CD1c-positive myeloid dendritic cell (primary cell): ENCODE results near the gene ATP6V1F.

Experiments
- DNase-seq: peaks from one replicate; pipeline ENCODE4 v3.0.0-alpha.2; 2016; ENCODE audit errors: extremely low spot score

Gene ATP6V1F, protein sequence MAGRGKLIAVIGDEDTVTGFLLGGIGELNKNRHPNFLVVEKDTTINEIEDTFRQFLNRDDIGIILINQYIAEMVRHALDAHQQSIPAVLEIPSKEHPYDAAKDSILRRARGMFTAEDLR

DNA sequence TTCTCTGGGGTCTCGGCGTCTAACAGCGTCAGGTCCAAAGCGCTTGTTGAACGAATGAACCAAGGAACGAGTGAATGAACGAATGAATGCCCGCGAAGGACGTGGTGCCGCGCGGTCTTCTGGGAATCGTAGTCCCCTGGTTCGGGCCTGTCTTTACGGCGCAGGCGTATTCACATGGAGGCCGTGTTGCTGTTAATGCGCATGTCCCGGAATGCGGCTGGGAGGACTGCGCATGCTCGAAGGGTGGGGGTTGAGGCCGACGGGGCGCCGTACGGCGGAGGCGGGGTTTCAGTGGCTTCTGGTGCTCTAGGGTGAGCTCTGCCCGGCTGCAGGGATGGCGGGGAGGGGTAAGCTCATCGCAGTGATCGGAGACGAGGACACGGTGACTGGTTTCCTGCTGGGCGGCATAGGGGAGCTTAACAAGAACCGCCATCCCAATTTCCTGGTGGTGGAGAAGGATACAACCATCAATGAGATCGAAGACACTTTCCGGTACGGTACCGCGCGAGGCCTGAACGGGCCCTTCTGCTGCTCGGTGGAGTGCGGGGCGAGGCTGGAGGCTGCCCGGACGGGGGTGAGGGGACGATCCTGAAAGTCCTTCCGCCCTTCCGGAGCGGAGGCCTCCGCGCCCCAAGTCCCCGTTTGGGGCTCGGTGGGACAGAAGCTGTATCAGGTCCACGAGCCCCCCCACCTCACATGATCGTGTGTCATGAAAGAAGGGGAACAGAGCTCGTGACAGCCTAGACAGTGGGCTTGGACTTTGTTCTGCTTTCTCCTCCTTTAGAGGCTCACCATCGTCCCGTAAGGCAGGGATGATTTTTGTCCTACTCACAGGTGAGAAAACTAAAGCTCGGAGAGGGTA is at the start of gene ATP6V1F:
ATP6V1F (plus strand) TSS at position 286 of the 862 bp plus-strand sequence; CDS start at position 335, 49 bp downstream.
- DNase-seq: peak; percentile 98

DNA sequence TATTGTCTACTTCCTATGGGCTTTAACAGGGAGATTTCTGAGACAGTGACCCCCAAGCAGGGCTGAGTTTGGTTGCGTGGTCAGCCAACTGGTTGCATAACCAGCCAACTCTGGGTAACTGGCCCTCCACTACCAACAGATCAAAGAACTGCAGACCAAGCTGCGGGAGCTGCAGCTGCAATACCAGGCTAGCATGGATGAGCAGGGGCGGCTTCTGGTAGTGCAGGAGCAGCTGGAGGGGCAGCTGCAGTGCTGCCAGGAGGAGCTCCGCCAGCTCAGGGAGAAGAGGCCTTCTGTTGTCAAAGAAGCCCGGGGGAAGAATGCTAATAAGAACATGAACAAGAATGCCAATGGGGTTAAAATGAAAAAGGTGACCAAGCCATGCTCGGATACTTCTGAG is 48.2 kb upstream of the ATP6V1F start:
- DNase-seq: no peak

- DNase-seq: peak; percentile 29
These were observed 47.2 kb upstream of the ATP6V1F start for GRCh38 chr7:128815289-128815942.

GRCh38 chr7:128818694-128819093 is 44.0 kb upstream of the ATP6V1F start:
- DNase-seq: no peak

DNA sequence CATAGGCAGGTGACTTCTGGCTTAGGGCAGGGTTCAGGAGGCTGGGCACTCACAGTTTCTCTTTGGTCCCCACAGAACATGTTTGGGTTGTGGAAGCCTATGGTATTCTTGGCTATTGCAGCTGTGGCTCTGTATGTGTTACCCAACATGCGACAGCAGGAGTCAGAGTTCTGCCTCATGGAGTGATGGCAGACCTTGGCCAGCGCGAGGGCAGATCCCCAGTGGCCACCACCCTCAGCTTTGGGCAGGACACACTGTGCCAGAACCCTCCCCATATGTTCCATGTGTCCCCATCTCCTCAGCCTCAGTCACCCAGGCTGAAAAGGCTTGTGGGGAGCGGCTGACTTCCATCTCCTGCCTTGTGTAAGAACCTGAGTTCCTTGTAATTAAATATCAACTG is 40.9 kb upstream of the ATP6V1F start:
- no peak for DNase-seq

GRCh38 chr7:128826512-128826911 is 36.1 kb upstream of the ATP6V1F start:
- no peak for DNase-seq

DNA sequence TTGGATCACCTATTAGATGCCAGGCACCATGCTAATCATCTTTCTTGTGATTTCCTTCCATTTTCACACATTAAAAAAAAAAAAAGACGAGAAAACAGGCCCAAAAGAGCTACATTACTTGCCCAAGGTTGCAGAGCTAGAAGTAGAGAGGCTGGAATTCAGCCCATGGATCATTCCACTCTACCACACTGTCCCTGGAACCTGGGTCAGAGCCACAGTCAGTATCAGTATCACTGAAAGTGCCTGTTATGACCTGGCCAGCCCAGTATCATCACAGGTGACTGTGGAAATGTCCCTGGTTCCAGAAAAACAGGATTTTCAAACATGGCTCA is 35.8 kb upstream of the ATP6V1F start:
- no peak for DNase-seq

- no peak for DNase-seq
These were observed 35.3 kb upstream of the ATP6V1F start for GRCh38 chr7:128827248-128827958.

- no peak for DNase-seq
These were observed 34.5 kb upstream of the ATP6V1F start for GRCh38 chr7:128827971-128828711.

- no peak for DNase-seq
These were observed 33.1 kb upstream of the ATP6V1F start for GRCh38 chr7:128829391-128830166.

DNA sequence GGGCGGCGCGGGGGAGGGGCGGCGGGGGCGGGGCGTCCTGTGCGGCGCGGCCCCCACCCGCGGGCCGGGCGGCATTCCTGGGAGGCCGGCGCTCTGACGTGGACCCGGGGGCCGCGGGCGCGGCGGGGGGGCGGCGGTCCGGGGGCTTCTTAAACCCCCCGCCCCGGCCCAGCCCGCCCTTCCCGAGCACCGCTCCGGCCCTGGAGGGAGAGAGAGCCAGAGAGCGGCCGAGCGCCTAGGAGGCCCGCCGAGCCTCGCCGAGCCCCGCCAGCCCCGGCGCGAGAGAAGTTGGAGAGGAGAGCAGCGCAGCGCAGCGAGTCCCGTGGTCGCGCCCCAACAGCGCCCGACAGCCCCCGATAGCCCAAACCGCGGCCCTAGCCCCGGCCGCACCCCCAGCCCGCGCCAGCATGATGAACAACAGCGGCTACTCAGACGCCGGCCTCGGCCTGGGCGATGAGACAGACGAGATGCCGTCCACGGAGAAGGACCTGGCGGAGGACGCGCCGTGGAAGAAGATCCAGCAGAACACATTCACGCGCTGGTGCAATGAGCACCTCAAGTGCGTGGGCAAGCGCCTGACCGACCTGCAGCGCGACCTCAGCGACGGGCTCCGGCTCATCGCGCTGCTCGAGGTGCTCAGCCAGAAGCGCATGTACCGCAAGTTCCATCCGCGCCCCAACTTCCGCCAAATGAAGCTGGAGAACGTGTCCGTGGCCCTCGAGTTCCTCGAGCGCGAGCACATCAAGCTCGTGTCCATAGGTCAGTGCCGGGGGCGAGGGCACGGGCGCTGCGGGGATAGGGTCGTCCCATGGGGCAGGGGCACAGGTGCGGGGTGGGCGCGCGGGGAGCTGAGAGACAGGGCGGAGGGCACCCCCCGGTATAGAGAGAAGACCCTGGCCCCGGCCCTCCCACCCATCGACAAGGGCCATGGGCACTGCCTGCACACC is 32.2 kb upstream of the ATP6V1F start, which contains the start of gene FLNC:
FLNC (plus strand) TSS at position 176 of the 947 bp plus-strand sequence; CDS start at position 408, 232 bp downstream.
- DNase-seq: peak; percentile 61

DNA sequence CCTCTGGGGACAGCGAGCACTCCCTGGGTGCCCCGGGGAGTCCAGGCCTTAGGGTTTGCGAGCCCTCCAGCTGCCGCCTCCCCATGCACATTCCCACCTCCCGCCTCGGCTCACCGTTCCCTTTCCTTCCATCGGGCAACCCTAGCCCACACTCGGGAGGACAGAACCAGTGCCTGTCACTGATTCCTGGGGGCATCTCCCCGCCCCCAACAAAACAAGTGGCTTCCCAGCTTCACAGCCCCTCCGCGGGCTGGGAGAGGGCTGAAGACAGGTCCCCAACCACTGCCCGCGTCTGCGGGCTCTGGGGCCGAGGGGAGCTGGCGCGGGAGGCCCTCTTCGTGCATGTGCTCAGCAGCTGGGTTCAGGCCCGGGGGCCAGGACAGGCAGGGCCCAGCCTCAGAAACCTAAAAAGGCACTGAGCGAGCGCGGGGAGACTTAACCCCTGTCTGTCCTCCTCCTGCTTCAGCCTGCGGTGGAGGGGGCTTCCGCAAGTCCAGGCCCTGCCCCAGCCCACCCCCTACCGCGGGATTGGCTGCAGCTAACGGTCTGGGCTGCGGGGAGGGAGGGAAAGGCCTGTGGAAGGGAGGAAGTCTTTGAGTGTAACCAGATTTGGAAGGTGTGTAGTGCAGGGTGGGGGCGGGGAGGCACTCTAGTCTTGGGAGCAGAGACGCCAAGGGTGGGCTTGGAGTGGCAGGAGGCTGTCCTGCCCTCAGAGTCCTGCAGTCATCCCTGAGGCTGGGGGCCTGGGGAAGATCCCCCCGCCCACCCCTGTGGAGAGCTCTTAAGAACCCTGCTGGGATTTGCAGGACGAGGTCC is 31.3 kb upstream of the ATP6V1F start:
- no peak for DNase-seq

- no peak for DNase-seq
These were observed 30.4 kb upstream of the ATP6V1F start for GRCh38 chr7:128831994-128832879.

DNA sequence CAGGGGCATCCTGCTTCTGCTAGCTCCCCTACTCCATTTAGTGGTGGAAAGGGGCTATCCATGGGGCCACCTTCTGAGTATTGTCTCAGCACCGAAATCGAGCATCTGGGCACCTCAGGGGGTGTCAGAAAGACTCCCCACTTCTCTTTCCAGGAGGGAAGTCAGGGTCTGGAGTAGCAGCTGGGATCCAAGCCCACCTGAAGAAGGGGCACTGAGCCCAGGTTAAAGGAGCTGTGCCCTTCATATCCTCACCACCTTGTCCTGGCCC is 29.8 kb upstream of the ATP6V1F start:
- DNase-seq: no peak

- peak; percentile 44 for DNase-seq
These were observed 29.3 kb upstream of the ATP6V1F start for GRCh38 chr7:128833148-128833945.

DNA sequence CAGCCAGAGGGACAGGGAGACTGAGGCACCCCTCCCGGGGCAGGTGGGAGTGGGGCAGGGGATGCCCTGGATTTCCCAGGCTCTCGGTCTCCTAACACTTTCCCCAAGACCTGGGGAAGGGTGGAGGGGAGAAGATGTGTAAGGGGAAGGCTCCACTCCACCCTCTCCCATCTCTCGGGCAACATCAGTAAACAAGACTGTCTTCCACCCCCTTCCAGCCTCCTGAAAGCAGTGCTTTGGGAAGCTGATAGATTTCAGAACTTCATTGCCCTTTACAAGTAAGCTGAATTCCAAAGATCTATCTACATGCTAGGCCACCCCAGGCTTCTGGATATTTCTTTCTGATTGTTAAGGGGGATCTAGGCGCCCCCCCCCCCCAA is 28.7 kb upstream of the ATP6V1F start:
- no peak for DNase-seq

GRCh38 chr7:128835231-128835751 is 27.4 kb upstream of the ATP6V1F start:
- DNase-seq: no peak
